Measurements from ENCODE around the gene NCAM1. TPM values are rescaled to one million over a fixed set of nuclear protein-coding genes. Genes with fewer than 3 reads are reported as not detected.
"Not testable (repeated sequence)": the region's sequence is repeated elsewhere in the genome, so short reads cannot be mapped to it uniquely, and the experiment has no call there.

NCAM1 gene
- polyA plus RNA-seq, 4 donors = 75.0 to 94.3 (median 85.6) TPM

DNA sequence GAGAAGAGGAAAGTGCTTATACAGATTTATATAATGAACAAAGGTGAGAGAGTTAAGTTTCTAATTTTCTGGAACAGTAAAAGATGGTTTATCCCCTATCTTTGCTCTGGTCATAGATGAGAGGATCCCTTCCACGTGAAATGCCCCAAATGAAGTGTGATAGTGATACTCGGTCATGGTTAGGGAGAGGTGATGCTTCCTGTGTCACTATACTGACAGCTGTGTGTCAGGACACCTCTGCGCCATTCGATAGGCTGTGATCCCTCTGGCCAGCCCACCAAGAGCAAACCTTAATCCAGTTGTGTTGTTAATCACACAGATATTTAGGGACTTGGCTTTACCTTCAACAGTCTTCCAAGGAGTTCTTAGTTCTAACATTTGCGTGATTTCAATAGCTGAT, 57.7 kb downstream of the NCAM1 start:
- DNase-seq (ENCODE audit: low read depth in 4 of 4, low spot score in 2 of 4) = no peak

DNA sequence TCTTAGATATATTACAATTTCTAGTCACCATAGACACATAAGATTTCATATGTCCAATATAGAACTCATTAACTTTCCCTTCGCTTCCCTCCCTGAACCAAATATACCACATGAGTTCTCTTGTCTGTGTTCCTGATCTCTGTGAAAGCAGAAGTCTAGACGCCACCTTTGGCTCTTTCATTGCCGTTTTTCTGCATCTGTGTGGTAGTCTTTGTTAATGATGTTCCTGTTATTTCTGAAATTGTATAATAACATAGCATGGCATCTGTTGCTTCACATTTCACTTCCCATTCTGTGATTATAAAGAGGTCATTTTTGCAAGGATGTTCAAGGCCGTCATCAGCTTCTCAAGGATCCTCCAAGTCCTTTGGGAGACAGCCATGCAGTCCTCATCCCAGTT, 58.5 kb downstream of the NCAM1 start:
- DNase-seq (ENCODE audit: low read depth in 4 of 4, low spot score in 2 of 4) = no peak

DNA sequence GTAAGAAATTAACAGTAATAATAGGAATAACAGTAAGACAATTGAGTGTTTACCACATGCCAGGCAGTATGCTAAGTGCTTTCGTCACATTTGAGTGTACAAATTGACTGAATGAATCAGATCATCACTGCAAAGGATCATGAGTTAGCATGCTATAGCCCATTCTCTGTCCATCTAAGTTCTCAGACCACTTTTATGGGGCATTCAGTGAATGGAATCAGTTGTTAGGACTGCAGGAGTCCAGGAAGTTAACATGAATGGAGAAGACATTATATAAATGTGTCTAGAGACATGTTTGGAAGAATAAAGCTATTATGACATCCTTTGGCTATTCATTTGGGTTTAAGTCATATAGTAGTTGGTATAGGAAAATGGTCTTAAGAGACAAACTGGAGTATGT, 59.9 kb downstream of the NCAM1 start:
- no peak for DNase-seq (ENCODE audit: low read depth in 4 of 4, low spot score in 2 of 4)

DNA sequence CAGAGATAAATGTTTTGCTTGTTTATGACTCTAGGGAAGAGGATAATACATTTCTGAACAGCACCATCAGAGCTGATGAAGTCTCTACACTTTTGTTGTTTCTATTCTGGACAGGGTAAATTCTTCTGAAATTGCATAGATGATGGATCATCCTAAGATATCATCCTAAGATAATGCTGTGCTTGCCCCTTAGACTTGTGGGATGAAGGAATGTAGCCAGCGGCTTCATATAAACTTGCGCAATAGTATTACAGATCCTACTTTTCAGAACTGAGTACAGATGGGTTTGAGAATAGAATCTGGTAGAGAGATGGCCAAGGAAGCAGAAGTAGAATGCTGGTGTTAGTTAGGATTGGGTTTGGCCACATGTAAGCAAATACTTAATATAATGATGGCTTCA, 61.0 kb downstream of the NCAM1 start:
- DNase-seq (ENCODE audit: low read depth in 4 of 4, low spot score in 2 of 4) = no peak

- no peak for DNase-seq (ENCODE audit: low read depth in 4 of 4, low spot score in 2 of 4)
Observed at GRCh38 chr11:113023228-113023627, 62.0 kb downstream of the NCAM1 start.

DNA sequence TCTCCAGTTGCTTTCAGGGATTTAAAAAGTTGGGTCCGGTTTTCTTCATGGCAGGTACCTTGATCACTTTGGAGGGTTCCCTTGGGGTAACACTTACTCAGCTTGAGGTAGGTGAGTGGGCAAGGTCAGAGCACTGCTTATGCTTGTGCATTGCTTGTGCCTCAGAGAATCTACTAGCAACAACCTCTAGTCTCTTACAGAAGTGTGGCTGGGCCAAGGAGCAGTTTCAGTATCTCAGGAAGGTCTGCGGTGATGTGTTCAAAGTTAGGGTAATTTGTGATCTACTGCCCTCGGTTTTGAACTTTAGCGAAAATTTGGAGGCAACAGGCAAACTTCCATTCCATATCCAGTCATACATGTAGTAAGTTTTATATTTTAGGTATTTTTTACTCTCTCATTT, 62.8 kb downstream of the NCAM1 start:
- DNase-seq (ENCODE audit: low read depth in 4 of 4, low spot score in 2 of 4) = no peak

DNA sequence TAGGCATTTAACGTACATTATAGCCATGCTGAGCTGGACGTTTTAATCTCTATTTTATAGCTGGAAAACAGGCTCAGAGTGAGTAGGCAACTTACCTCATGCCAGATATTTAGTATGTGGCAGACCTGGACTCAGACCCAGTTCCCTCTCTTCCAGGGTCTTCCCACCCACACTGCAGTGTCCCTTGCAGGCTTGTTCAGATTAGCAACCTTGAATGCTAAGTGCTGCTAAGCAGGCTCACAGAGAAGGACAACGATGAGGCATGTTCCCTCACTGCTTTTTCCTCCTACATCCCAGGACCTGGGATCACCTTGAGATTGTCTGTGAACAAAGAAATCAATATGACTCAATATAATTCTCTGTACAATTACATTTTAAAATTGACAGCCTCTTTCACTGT, 65.6 kb downstream of the NCAM1 start:
- DNase-seq (ENCODE audit: low read depth in 4 of 4, low spot score in 2 of 4) = no peak

GRCh38 chr11:113034576-113034975, 73.4 kb downstream of the NCAM1 start:
- DNase-seq (ENCODE audit: low read depth in 4 of 4, low spot score in 2 of 4) = no peak

GRCh38 chr11:113035708-113036107, 74.5 kb downstream of the NCAM1 start:
- no peak for DNase-seq (ENCODE audit: low read depth in 4 of 4, low spot score in 2 of 4)

DNA sequence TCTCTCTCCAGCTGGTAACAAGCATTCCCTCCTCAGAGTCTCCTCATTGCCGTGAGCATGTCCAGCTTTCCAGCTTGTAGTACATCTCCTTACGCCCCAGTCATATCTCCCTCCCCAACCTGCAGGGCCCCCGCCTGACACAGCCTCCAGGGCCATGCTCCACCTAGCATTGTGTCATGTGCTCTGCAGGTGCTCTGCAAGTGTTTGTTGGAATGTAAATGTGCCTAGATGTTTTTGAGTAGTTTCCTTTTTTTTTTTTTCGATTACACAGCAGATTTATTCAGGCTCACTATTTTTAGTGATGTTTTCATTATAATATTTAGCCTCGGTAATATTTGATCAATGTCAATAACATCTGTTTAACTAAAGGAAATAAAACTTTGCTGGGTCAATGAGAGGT, 82.5 kb downstream of the NCAM1 start:
- DNase-seq (ENCODE audit: low read depth in 4 of 4, low spot score in 2 of 4) = no peak

DNA sequence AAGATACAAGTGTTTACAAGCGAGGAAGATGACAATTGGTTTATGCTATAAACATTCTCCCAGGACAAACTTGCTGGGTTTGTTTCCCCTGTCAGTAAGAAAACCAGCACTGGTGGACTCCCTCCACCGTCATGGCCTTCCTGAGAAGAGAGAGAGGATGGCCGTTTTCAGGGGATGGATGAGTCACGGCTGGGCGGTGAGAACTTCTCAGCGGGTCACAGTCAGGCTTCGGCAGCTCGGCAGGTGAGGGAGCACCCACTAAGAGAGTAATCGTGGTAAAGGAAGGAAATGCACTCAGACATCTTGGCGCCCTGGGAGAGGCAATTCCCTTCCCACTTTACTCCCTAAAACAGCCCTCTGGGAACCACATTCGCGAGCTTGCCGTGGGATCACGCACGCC, 83.9 kb downstream of the NCAM1 start:
- DNase-seq (ENCODE audit: low read depth in 4 of 4, low spot score in 2 of 4) = no peak

- no peak for DNase-seq (ENCODE audit: low read depth in 4 of 4, low spot score in 2 of 4)
Observed at GRCh38 chr11:113046866-113047265, 85.6 kb downstream of the NCAM1 start.

DNA sequence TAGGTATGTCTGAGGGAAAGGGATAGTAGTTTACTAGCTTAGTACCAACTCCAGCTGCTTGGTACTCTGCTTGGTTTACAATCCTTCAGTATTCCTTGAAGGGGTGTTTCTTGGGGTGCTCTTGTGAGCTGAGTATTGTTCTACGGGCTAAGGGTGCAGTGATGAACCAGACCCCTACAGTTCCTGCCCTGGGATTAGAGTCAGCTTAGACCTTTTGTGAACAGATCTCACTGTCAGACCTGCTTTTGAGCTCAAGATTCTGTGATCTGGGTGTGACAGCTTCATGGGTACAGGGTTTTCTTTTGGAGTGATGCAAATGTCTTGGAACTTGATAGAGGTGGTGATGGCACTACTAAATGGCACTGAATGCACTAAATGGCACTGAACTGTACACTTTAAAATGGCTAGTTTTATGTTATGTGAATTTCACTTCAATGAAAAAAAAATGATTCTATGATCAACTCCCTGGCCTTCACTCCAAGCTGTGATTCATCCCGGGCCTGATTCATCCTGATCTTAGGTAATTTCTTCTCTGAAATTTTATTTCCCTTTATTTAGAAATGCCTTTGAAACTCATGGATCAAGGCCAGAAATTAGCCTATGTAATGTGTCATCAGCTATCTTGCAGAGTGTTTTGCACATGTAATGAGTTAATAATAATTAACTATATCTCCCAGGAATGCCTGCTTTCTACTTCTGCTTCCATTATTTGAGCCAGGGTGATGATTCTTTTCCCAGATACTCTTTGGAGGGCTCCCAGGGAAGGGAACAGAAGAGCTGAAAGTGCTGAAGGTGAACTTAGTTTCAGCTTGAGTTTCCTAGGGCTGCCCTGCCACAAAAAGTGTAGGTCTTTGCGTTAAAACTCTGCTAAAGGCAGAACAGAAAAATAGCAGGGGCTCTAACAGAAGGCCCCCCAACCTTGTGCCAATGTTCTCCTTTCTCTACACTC, 87.9 kb downstream of the NCAM1 start:
- DNase-seq (ENCODE audit: low read depth in 4 of 4, low spot score in 2 of 4) = no peak

DNA sequence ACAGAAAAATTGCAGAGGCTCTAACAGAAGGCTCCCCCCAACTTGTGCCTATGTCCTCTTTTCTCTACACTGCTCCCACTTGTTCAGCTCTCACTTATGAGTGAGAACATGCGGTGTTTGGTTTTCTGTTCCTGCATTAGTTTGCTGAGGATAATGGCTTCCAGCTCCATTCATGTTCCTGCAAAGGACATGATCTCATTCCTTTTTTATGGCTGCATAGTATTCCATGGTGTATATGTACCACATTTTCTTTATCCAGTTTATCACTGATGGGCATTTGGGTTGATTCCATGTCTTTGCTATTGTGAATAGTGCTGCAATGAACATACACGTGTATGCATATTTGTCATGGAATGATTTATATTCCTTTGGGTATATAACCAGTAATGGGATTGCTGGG, 91.8 kb downstream of the NCAM1 start:
- DNase-seq (ENCODE audit: low read depth in 4 of 4, low spot score in 2 of 4) = not testable (repeated sequence)

GRCh38 chr11:113057038-113057437, 95.8 kb downstream of the NCAM1 start:
- no peak for DNase-seq (ENCODE audit: low read depth in 4 of 4, low spot score in 2 of 4)

DNA sequence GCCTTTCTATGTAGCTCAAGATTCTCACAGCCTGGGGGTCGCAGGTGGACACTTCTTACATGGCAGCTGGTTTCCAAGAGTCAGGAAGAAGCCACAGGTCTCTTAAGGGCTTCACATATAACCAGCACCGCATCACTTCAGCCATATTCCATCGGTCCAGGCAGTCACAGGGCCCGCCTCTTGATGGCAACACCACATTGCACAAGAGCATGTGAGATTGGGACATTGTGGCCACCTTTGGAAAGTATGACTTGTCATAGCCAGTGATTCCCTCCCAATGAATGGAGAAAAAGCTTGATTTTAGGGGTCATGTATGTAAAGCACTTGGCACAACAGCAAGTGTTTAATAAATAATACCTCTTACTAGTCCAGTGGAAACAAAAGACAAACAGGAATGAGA, 98.3 kb downstream of the NCAM1 start:
- DNase-seq (ENCODE audit: low read depth in 4 of 4, low spot score in 2 of 4) = no peak

DNA sequence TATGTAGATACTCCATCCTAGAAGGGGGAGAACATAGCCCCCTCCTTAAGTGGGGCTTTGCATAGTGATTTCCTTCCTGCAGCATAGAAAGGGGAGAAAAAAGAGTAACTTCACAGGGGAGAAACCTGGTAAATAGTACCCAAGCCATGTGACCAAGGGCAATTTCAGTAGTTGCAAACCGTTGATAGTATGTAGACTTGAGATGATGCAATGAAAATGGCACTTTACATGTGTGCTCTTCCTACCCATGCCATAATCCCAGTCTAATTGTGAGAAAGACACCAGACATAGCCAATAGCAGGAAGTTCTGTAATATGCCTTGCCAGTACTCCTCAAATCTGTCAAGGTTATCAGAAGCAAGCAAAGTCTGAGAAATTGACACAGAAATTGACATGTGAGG, 104.1 kb downstream of the NCAM1 start:
- no peak for DNase-seq (ENCODE audit: low read depth in 4 of 4, low spot score in 2 of 4)

GRCh38 chr11:113072237-113072858, 111.1 kb downstream of the NCAM1 start:
- no peak for DNase-seq (ENCODE audit: low read depth in 4 of 4, low spot score in 2 of 4)

- DNase-seq (ENCODE audit: low read depth in 4 of 4, low spot score in 2 of 4) = no peak
Observed at GRCh38 chr11:113073290-113073953, 112.2 kb downstream of the NCAM1 start.

DNA sequence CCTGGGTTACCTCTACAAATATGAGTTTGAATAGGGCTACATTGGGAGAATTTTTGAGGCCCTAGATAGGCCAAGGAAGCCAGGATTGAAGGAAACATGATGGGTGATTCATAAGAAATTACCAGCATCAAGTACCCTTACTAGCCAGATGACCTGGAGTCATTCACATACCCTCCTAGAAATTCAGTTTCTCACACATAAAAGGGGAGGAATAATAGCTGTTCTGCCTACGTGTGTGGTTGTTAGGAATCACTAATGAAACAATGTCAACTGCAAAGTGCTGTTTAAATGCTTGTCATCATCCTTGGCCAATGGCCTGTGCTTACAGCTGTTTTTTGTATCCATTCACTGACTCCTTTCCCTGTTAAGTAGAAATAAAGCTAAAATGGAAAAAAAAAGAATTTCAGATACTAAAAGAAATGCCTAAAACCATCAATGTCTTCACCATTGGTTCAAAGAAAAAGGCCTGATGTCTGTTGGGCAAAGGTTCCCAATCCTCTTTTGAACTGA, 114.4 kb downstream of the NCAM1 start:
- no peak for DNase-seq (ENCODE audit: low read depth in 4 of 4, low spot score in 2 of 4)

DNA sequence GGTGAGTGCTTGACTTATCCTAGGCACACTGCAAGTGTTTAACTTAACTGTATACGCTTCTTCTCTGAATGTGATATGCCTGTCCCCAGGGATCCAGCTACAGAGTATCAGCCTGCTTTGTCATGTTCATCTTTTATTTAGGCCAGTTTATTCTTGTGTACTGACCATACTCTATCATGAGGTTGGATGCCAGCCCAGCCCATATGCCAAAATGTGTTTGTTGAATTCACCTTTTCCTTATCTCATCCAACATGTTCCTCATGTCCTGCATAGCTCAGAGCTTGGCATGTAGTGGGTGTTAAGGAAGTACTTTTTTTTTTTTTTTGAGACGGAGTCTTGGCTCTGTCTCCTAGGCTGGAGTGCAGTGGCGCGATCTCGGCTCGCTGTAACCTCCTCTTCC, 116.2 kb downstream of the NCAM1 start:
- no peak for DNase-seq (ENCODE audit: low read depth in 4 of 4, low spot score in 2 of 4)

Data from left renal cortex interstitium (tissue), 4 donors.